Measurements from ENCODE around the gene TSHR. TPM values are rescaled to one million over a fixed set of nuclear protein-coding genes. Genes with fewer than 3 reads are reported as not detected.

Gene TSHR
- total RNA-seq, 1 experiment from 2014 or later, result not detected

- H2BK12ac ChIP-seq (ENCODE audit: insufficient read length, low read depth, low read length), result no peak overlapping the region
- H3K9ac ChIP-seq (ENCODE audit: extremely low read depth, insufficient read length, low read length), result no peak overlapping the region
- no peak overlapping the region for H2BK20ac ChIP-seq (ENCODE audit: low read depth, low read length, poor library complexity, severe bottlenecking)
- H2AK5ac ChIP-seq (ENCODE audit: insufficient read length, low read length), result no peak overlapping the region
- no peak overlapping the region for H4K8ac ChIP-seq (replicated peaks; ENCODE audit: insufficient read length, low read depth, low read length)
- no peak overlapping the region for H3K23ac ChIP-seq (ENCODE audit: insufficient read length, low read depth, low read length)
- H2BK5ac ChIP-seq (ENCODE audit: insufficient read length, low read length), result no peak overlapping the region
- H3T11ph ChIP-seq (ENCODE audit: low read length), result no peak overlapping the region
- no peak overlapping the region for H3K18ac ChIP-seq (ENCODE audit: insufficient read length, low read depth, low read length)
- H2BK15ac ChIP-seq (ENCODE audit: low read depth, low read length), result no peak overlapping the region
- no peaks in the 10 kb centered on the region for H3K9me3 Mint-ChIP-seq
- H4K5ac ChIP-seq (ENCODE audit: insufficient read length, low read depth, low read length), result no peak overlapping the region
- DNase-seq, result no peak
- H3K4me2 ChIP-seq (ENCODE audit: insufficient read depth, insufficient read length, low read length), result no peak overlapping the region
- H3K4me1 Mint-ChIP-seq, result no peaks in the 10 kb centered on the region
- H3K79me2 ChIP-seq (ENCODE audit: insufficient read depth, low read length), result no peaks in the 10 kb centered on the region
- no CpG with 5 or more reads among the region's 3 CpGs for WGBS (ENCODE audit: extremely low coverage, insufficient read length, low lambda C conversion rate)
- no peak overlapping the region for H3K14ac ChIP-seq (ENCODE audit: insufficient read depth, low read length)
- no peaks in the 10 kb centered on the region for H4K20me1 ChIP-seq (ENCODE audit: control insufficient read depth, insufficient read depth, insufficient read length)
- H3K4me1 ChIP-seq (ENCODE audit: insufficient read depth, low read length), result no peaks in the 10 kb centered on the region
- H3K56ac ChIP-seq (ENCODE audit: insufficient read length, low read depth, low read length), result no peak overlapping the region
- H2AFZ ChIP-seq (ENCODE audit: low read length), result no peak overlapping the region
- no peak for TF ChIP-seq CTCF (conservative IDR thresholded peaks at IDR 0.05)
- no peak overlapping the region for H3K4ac ChIP-seq (ENCODE audit: low read depth, low read length)
- H2BK120ac ChIP-seq (ENCODE audit: low read depth, low read length, poor library complexity, severe bottlenecking), result no peak overlapping the region
- H3K79me1 ChIP-seq (ENCODE audit: insufficient read depth, low read depth, low read length, poor library complexity, severe bottlenecking), result no peaks in the 10 kb centered on the region
- no peaks in the 10 kb centered on the region for H3K23me2 ChIP-seq (ENCODE audit: insufficient read length, low read depth, low read length, poor library complexity, severe bottlenecking)
- H3K36me3 Mint-ChIP-seq (ENCODE audit: insufficient read depth in 1 of 3, low read depth in 3 of 3), result no peaks in the 10 kb centered on the region
- no peaks in the 10 kb centered on the region for H3K27me3 Mint-ChIP-seq (ENCODE audit: low read depth)
- no peak overlapping the region for H3K4me3 Mint-ChIP-seq
- no peaks in the 10 kb centered on the region for H3K9me3 ChIP-seq (ENCODE audit: control insufficient read depth, low read depth, low read length)
- no peak overlapping the region for H4K91ac ChIP-seq (ENCODE audit: insufficient read length, low read depth, low read length)
- H3K27me3 ChIP-seq (ENCODE audit: insufficient read depth, low read length), result no peaks in the 10 kb centered on the region
- H3K27ac ChIP-seq (ENCODE audit: insufficient read length, low read depth, low read length), result no peak overlapping the region
- no peak overlapping the region for H3K27ac Mint-ChIP-seq
Observed at GRCh38 chr14:80992580-80992979, 37.2 kb downstream of the TSHR start.

Data from H9 (cell line).